GM12892 (cell line): ENCODE results near the gene TRIM24.

ENCODE experiments used
- POLR2A ChIP-seq: IDR thresholded peaks from 2 replicates; pipeline ENCODE4 v1.6.1; 2011; ENCODE audit warnings: low read depth, low read length, control low read depth
- POLR2AphosphoS5 ChIP-seq: IDR thresholded peaks from 2 replicates; pipeline ENCODE4 v1.6.1; 2011; ENCODE audit warnings: low read depth, low read length, control low read depth
- TAF1 ChIP-seq: IDR thresholded peaks from 2 replicates; pipeline ENCODE4 v1.6.1; 2011; ENCODE audit warnings: low read depth, mild to moderate bottlenecking, control low read depth, low read length, borderline replicate concordance

GRCh38 chr7:138521837-138522461, 61.9 kb downstream of the TRIM24 start:
- TF ChIP-seq POLR2AphosphoS5 (no peak), POLR2A (no peak), TAF1 (no peak)
